DOHH2 (cell line): ENCODE measurements around the gene KRT14.

Experiments
- EZH2phosphoT487 ChIP-seq: fragments of 200-600 bp; sonication (generic); IDR thresholded peaks from 2 replicates; pipeline ENCODE4 v1.6.1; 2017; ENCODE audit warnings: borderline replicate concordance, mild to moderate bottlenecking, antibody characterized with exemption, low read length, moderate library complexity, mixed read lengths
- TF ChIP-seq, protein P1 (sequence below): fragments of 200-600 bp; sonication (generic); IDR thresholded peaks from one replicate; pipeline ENCODE4 v1.5.1; 2014; ENCODE audit warnings: antibody characterized with exemption, mild to moderate bottlenecking, low read depth, low read length; ENCODE audit not compliant: poor library complexity, severe bottlenecking

- TF ChIP-seq, protein P1, sequence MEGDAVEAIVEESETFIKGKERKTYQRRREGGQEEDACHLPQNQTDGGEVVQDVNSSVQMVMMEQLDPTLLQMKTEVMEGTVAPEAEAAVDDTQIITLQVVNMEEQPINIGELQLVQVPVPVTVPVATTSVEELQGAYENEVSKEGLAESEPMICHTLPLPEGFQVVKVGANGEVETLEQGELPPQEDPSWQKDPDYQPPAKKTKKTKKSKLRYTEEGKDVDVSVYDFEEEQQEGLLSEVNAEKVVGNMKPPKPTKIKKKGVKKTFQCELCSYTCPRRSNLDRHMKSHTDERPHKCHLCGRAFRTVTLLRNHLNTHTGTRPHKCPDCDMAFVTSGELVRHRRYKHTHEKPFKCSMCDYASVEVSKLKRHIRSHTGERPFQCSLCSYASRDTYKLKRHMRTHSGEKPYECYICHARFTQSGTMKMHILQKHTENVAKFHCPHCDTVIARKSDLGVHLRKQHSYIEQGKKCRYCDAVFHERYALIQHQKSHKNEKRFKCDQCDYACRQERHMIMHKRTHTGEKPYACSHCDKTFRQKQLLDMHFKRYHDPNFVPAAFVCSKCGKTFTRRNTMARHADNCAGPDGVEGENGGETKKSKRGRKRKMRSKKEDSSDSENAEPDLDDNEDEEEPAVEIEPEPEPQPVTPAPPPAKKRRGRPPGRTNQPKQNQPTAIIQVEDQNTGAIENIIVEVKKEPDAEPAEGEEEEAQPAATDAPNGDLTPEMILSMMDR, result no peak
- no peak for TF ChIP-seq EZH2phosphoT487
These were observed 13.6 kb upstream of the KRT14 start for GRCh38 chr17:41600318-41600717.
